HL-60 (cell line): ENCODE results near the gene TTLL8.

Experiments used
- GABPA ChIP-seq: IDR thresholded peaks from 2 replicates; pipeline ENCODE4 v1.6.1; 2012; ENCODE audit warnings: low read depth
- POLR2AphosphoS5 ChIP-seq: IDR thresholded peaks from 2 replicates; pipeline ENCODE4 v1.6.1; 2012; ENCODE audit warnings: low read depth
- REST ChIP-seq: IDR thresholded peaks from 2 replicates; pipeline ENCODE4 v1.6.1; 2012; ENCODE audit warnings: low read depth; ENCODE audit not compliant: insufficient replicate concordance
- TF ChIP-seq, protein P1 (sequence below): IDR thresholded peaks from one replicate; pipeline ENCODE4 v1.5.1; 2011; ENCODE audit warnings: low read length, control low read depth, inconsistent platforms; ENCODE audit not compliant: insufficient read depth

- TF ChIP-seq, protein P1, sequence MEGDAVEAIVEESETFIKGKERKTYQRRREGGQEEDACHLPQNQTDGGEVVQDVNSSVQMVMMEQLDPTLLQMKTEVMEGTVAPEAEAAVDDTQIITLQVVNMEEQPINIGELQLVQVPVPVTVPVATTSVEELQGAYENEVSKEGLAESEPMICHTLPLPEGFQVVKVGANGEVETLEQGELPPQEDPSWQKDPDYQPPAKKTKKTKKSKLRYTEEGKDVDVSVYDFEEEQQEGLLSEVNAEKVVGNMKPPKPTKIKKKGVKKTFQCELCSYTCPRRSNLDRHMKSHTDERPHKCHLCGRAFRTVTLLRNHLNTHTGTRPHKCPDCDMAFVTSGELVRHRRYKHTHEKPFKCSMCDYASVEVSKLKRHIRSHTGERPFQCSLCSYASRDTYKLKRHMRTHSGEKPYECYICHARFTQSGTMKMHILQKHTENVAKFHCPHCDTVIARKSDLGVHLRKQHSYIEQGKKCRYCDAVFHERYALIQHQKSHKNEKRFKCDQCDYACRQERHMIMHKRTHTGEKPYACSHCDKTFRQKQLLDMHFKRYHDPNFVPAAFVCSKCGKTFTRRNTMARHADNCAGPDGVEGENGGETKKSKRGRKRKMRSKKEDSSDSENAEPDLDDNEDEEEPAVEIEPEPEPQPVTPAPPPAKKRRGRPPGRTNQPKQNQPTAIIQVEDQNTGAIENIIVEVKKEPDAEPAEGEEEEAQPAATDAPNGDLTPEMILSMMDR: no peak
- TF ChIP-seq REST: no peak
- no peak for TF ChIP-seq GABPA
- no peak for TF ChIP-seq POLR2AphosphoS5
Observed at GRCh38 chr22:50062509-50063135, 4.5 kb upstream of the TTLL8 start.
